ENCODE results near the gene SUN3. TPM values are rescaled to one million over a fixed set of nuclear protein-coding genes. Genes with fewer than 3 reads are reported as not detected.

The SUN3 gene
- total RNA-seq, result not detected
- long read RNA-seq, result 0 reads

- DNase-seq (ENCODE audit: low spot score), result no peak
- intact Hi-C loops (cut with DNase I), result no loop called here
Measured at GRCh38 chr7:48028938-48029337, at the start of gene SUN3. Gene SUN3 (minus strand): TSS chr7:48029107. CDS start chr7:48028938, 169 bp downstream.

GRCh38 chr7:48078470-48078869 is 49.6 kb upstream of the SUN3 start:
- intact Hi-C loops (cut with DNase I), result no loop called here
- DNase-seq (ENCODE audit: low spot score), result no peak

GRCh38 chr7:48077423-48077822 is 48.5 kb upstream of the SUN3 start:
- DNase-seq (ENCODE audit: low spot score), result no peak
- intact Hi-C loops (cut with DNase I), result no loop called here

GRCh38 chr7:48074204-48074654 is 45.3 kb upstream of the SUN3 start:
- DNase-seq (ENCODE audit: low spot score), result no peak
- intact Hi-C loops (cut with DNase I), result no loop called here

GRCh38 chr7:48067475-48067874 is 38.6 kb upstream of the SUN3 start:
- intact Hi-C loops (cut with DNase I), result no loop called here
- DNase-seq (ENCODE audit: low spot score), result no peak

- no peak for DNase-seq (ENCODE audit: low spot score)
- intact Hi-C loops (cut with DNase I), result no loop called here
Measured at GRCh38 chr7:48063985-48064384, 35.1 kb upstream of the SUN3 start.

- no peak for DNase-seq (ENCODE audit: low spot score)
- intact Hi-C loops (cut with DNase I), result no loop called here
Measured at GRCh38 chr7:48059706-48060105, 30.8 kb upstream of the SUN3 start.

GRCh38 chr7:48058990-48059389 is 30.1 kb upstream of the SUN3 start:
- intact Hi-C loops (cut with DNase I), result no loop called here
- DNase-seq (ENCODE audit: low spot score), result no peak

- intact Hi-C loops (cut with DNase I), result no loop called here
Measured at GRCh38 chr7:48053736-48054135, 24.8 kb upstream of the SUN3 start.

GRCh38 chr7:48052748-48053147 is 23.8 kb upstream of the SUN3 start:
- DNase-seq (ENCODE audit: low spot score), result no peak
- intact Hi-C loops (cut with DNase I), result no loop called here

More at GRCh38 chr7:48053736-48054135, 24.8 kb upstream of the SUN3 start:
- no peak for DNase-seq (ENCODE audit: low spot score)

GRCh38 chr7:48049850-48050249 is 20.9 kb upstream of the SUN3 start:
- DNase-seq (ENCODE audit: low spot score), result no peak
- intact Hi-C loops (cut with DNase I), result no loop called here

- intact Hi-C loops (cut with DNase I), result no loop called here
- DNase-seq (ENCODE audit: low spot score), result no peak
Measured at GRCh38 chr7:48048113-48048512, 19.2 kb upstream of the SUN3 start.

- intact Hi-C loops (cut with DNase I), result no loop called here
- DNase-seq (ENCODE audit: low spot score), result no peak
Measured at GRCh38 chr7:48046458-48046857, 17.6 kb upstream of the SUN3 start.

GRCh38 chr7:48045195-48045765 is 16.4 kb upstream of the SUN3 start:
- intact Hi-C loops (cut with DNase I), result no loop called here
- no peak for DNase-seq (ENCODE audit: low spot score)

GRCh38 chr7:48042636-48043035 is 13.7 kb upstream of the SUN3 start:
- intact Hi-C loops (cut with DNase I), result no loop called here
- no peak for DNase-seq (ENCODE audit: low spot score)

- DNase-seq (ENCODE audit: low spot score), result no peak
- intact Hi-C loops (cut with DNase I), result no loop called here
Measured at GRCh38 chr7:48042216-48042615, 13.3 kb upstream of the SUN3 start.

- DNase-seq (ENCODE audit: low spot score), result no peak
Measured at GRCh38 chr7:48041653-48041970, 12.7 kb upstream of the SUN3 start.

GRCh38 chr7:48040944-48041652 is 12.2 kb upstream of the SUN3 start:
- DNase-seq (ENCODE audit: low spot score), result no peak
- intact Hi-C loops (cut with DNase I), result no loop called here

More at GRCh38 chr7:48041653-48041970, 12.7 kb upstream of the SUN3 start:
- intact Hi-C loops (cut with DNase I), result no loop called here

GRCh38 chr7:48038815-48039506 is 10.1 kb upstream of the SUN3 start:
- intact Hi-C loops (cut with DNase I), result loop anchor here (5.0 kb wide), 2 partner anchors 47 to 48 kb away; partner anchors contain the start of gene UPP1

GRCh38 chr7:48035967-48036478 is 7.1 kb upstream of the SUN3 start:
- DNase-seq (ENCODE audit: low spot score), result no peak
- intact Hi-C loops (cut with DNase I), result loop anchor here (5.0 kb wide), 2 partner anchors 44 to 51 kb away; partner anchors contain the start of gene UPP1

More at GRCh38 chr7:48038815-48039506, 10.1 kb upstream of the SUN3 start:
- DNase-seq (ENCODE audit: low spot score), result no peak

Measured in cardiac septum (tissue), 1 donor.